GM23248 (cell line): ENCODE results near the gene LRIG1. TPM values are rescaled to one million over a fixed set of nuclear protein-coding genes. Genes with fewer than 3 reads are reported as not detected.

Source experiments
- DNase-seq: peaks from one replicate; pipeline ENCODE4 v3.0.0-alpha.2; 2015
- H2AFZ ChIP-seq: fragments of 200-600 bp; sonication (generic); 2 replicates; pipeline ENCODE4 v1.6.1; 2016; ENCODE audit warnings: antibody characterized with exemption
- H3F3A ChIP-seq: fragments of 200-600 bp; sonication (generic); 2 replicates; pipeline ENCODE4 v1.6.1; 2016; ENCODE audit warnings: mild to moderate bottlenecking, antibody characterized with exemption, mixed run types; ENCODE audit not compliant: insufficient read depth
- H3K27ac ChIP-seq: fragments of 200-600 bp; sonication (generic); 2 replicates; pipeline ENCODE4 v1.5.1; 2016; ENCODE audit warnings: mild to moderate bottlenecking
- H3K27me3 ChIP-seq: fragments of 200-600 bp; sonication (generic); replicated peaks from 2 replicates; pipeline ENCODE4 v1.6.1; 2016; ENCODE audit warnings: mild to moderate bottlenecking; ENCODE audit not compliant: insufficient read depth
- H3K36me3 ChIP-seq: fragments of 200-600 bp; sonication (generic); 2 replicates; pipeline ENCODE4 v1.6.1; 2016; ENCODE audit warnings: low read depth, mild to moderate bottlenecking
- H3K4me1 ChIP-seq: fragments of 200-600 bp; sonication (generic); 2 replicates; pipeline ENCODE4 v1.6.1; 2016; ENCODE audit warnings: mild to moderate bottlenecking; ENCODE audit not compliant: insufficient read depth
- H3K4me2 ChIP-seq: fragments of 200-600 bp; sonication (generic); one replicate; pipeline ENCODE4 v1.6.1; 2016; ENCODE audit warnings: mild to moderate bottlenecking; ENCODE audit not compliant: unreplicated experiment
- H3K4me3 ChIP-seq: fragments of 200-600 bp; sonication (generic); 2 replicates; pipeline ENCODE4 v1.5.1; 2016; ENCODE audit warnings: mild to moderate bottlenecking
- H3K79me2 ChIP-seq: fragments of 200-600 bp; sonication (generic); 2 replicates; pipeline ENCODE4 v1.6.1; 2016; ENCODE audit warnings: mild to moderate bottlenecking; ENCODE audit not compliant: insufficient read depth
- H3K9ac ChIP-seq: fragments of 200-600 bp; sonication (generic); 2 replicates; pipeline ENCODE4 v1.6.1; 2016; ENCODE audit warnings: mild to moderate bottlenecking
- H3K9me2 ChIP-seq: fragments of 200-600 bp; sonication (generic); 2 replicates; pipeline ENCODE4 v1.6.1; 2016; ENCODE audit warnings: mixed run types, mild to moderate bottlenecking, moderate library complexity; ENCODE audit not compliant: insufficient read depth
- H3K9me3 ChIP-seq: fragments of 200-600 bp; sonication (generic); one replicate; pipeline ENCODE4 v1.6.1; 2017; ENCODE audit warnings: low read depth
- H4K20me1 ChIP-seq: fragments of 200-600 bp; sonication (generic); 2 replicates; pipeline ENCODE4 v1.6.0; 2016; ENCODE audit not compliant: insufficient read depth
- EZH2 ChIP-seq: fragments of 200-600 bp; sonication (generic); IDR thresholded peaks from 2 replicates; pipeline ENCODE4 v1.6.1; 2018; ENCODE audit warnings: antibody characterized with exemption, mild to moderate bottlenecking; ENCODE audit not compliant: insufficient read depth, poor library complexity, severe bottlenecking
- EZH2phosphoT487 ChIP-seq: fragments of 200-600 bp; sonication (generic); IDR thresholded peaks from 2 replicates; pipeline ENCODE4 v1.6.1; 2018; ENCODE audit warnings: antibody characterized with exemption, moderate library complexity, mild to moderate bottlenecking, low read depth; ENCODE audit not compliant: insufficient read depth
- WGBS, 2 experiments: methylation state at CpG; one replicate each; pipeline ENCODE4 v1.1.6; 2015 to 2017; ENCODE audit warnings: low lambda C conversion rate in 2 of 2, low coverage in 1 of 2; ENCODE audit errors: missing lambda C conversion rate in 2 of 2; 5-methylcytosine and 5-hydroxymethylcytosine counted together
- in situ Hi-C: fragments of 300-500 bp; cut with MboI; formaldehyde crosslinking; loops from 2 replicates; pipeline ENCODE4 v1.15.0; 2020
- polyA plus RNA-seq: library from polyadenylated mRNA; unstranded; fragments of >200 nt; fragmentation: Nextera tagmentation; extraction: Ambion mirVana; gene quantifications from 2 replicates; pipeline ENCODE4 v1.2.1, GENCODE V29; 2016
- total RNA-seq: library from RNA; depleted of rRNA; stranded (reverse); fragments of >200 nt; shearing (Covaris generic); gene quantifications from 2 replicates; pipeline ENCODE4 v1.2.3, GENCODE V29; 2014

LRIG1 gene
- total and polyA plus RNA-seq, 2 experiments from 2014 or later, result 3.1 to 6.5 TPM

GRCh38 chr3:66538390-66538789 lies 37.6 kb upstream of the LRIG1 start:
- Histone ChIP-seq H3F3A (no peaks in the 10 kb centered on the region), H4K20me1 (no peaks in the 10 kb centered on the region; the same call in 1 of the 2 replicates), H3K27me3 (no peaks in the 10 kb centered on the region), H3K9me2 (no peaks in the 10 kb centered on the region), H3K27ac (no peak overlapping the region), H3K4me1 (no peaks in the 10 kb centered on the region), H3K4me2 (no peak overlapping the region), H3K36me3 (no peaks in the 10 kb centered on the region), H3K79me2 (no peaks in the 10 kb centered on the region), H2AFZ (no peak overlapping the region), H3K9me3 (no peaks in the 10 kb centered on the region), H3K4me3 (no peak overlapping the region), H3K9ac (no peak overlapping the region)
- no peak for DNase-seq
- in situ Hi-C loops, result no loop called here
- TF ChIP-seq EZH2, result no peak
- TF ChIP-seq EZH2phosphoT487, result no peak

- Histone ChIP-seq H3K9me2 (no peaks in the 10 kb centered on the region), H3K4me3 (no peak overlapping the region), H3K27me3 (no peaks in the 10 kb centered on the region), H3F3A (no peaks in the 10 kb centered on the region), H3K4me1 (no peaks in the 10 kb centered on the region), H4K20me1 (no peaks in the 10 kb centered on the region; the same call in 1 of the 2 replicates), H3K9me3 (no peaks in the 10 kb centered on the region), H3K9ac (no peak overlapping the region), H3K27ac (no peak overlapping the region), H3K36me3 (no peaks in the 10 kb centered on the region), H3K4me2 (no peak overlapping the region), H2AFZ (no peak overlapping the region), H3K79me2 (no peaks in the 10 kb centered on the region)
- 89% methylated on average over 7 of the region's 7 CpGs for WGBS, 2 experiments
- no peak for DNase-seq
- TF ChIP-seq EZH2 (no peak), EZH2phosphoT487 (no peak)
- in situ Hi-C loops, result no loop called here
Observed at GRCh38 chr3:66537735-66538134, 36.9 kb upstream of the LRIG1 start.

GRCh38 chr3:66536791-66537190 lies 36.0 kb upstream of the LRIG1 start:
- H3K79me2 ChIP-seq, result no peaks in the 10 kb centered on the region
- H3K9ac ChIP-seq, result no peak overlapping the region
- H3K27me3 ChIP-seq, result no peaks in the 10 kb centered on the region
- H3K4me3 ChIP-seq, result no peak overlapping the region
- no peaks in the 10 kb centered on the region for H4K20me1 ChIP-seq
- no peak overlapping the region for H3K4me2 ChIP-seq
- no peak for TF ChIP-seq EZH2phosphoT487
- TF ChIP-seq EZH2, result no peak
- no peaks in the 10 kb centered on the region for H3K9me3 ChIP-seq
- no peaks in the 10 kb centered on the region for H3K36me3 ChIP-seq
- H3F3A ChIP-seq, result no peaks in the 10 kb centered on the region
- no peak overlapping the region for H3K27ac ChIP-seq
- H3K4me1 ChIP-seq, result no peaks in the 10 kb centered on the region
- in situ Hi-C loops, result no loop called here
- no peak overlapping the region for H2AFZ ChIP-seq
- DNase-seq, result no peak
- H3K9me2 ChIP-seq, result no peaks in the 10 kb centered on the region
- WGBS, 2 experiments, result 75 to 85% methylated on average over 2 of the region's 2 CpGs

GRCh38 chr3:66534304-66534845 lies 33.6 kb upstream of the LRIG1 start:
- TF ChIP-seq EZH2phosphoT487 (no peak), EZH2 (no peak)
- no peaks in the 10 kb centered on the region for H3K36me3 ChIP-seq
- H3K9me2 ChIP-seq, result no peaks in the 10 kb centered on the region
- DNase-seq, result no peak
- 68 to 79% methylated on average over 6 of the region's 6 CpGs for WGBS, 2 experiments
- H3F3A ChIP-seq, result no peaks in the 10 kb centered on the region
- H3K79me2 ChIP-seq, result no peaks in the 10 kb centered on the region
- H3K27me3 ChIP-seq, result no peaks in the 10 kb centered on the region
- H2AFZ ChIP-seq, result no peak overlapping the region
- no peak overlapping the region for H3K9ac ChIP-seq
- no peak overlapping the region for H3K4me2 ChIP-seq
- H3K27ac ChIP-seq, result no peak overlapping the region
- no peak overlapping the region for H3K4me3 ChIP-seq
- H3K9me3 ChIP-seq, result no peaks in the 10 kb centered on the region
- H4K20me1 ChIP-seq, result no peaks in the 10 kb centered on the region
- no peaks in the 10 kb centered on the region for H3K4me1 ChIP-seq
- in situ Hi-C loops, result no loop called here

GRCh38 chr3:66532613-66533012 lies 31.8 kb upstream of the LRIG1 start:
- Histone ChIP-seq H3K9ac (no peak overlapping the region), H3K4me2 (no peak overlapping the region), H3K27ac (no peak overlapping the region), H3K9me3 (no peaks in the 10 kb centered on the region), H3K4me1 (no peaks in the 10 kb centered on the region), H3F3A (no peaks in the 10 kb centered on the region), H3K36me3 (no peaks in the 10 kb centered on the region), H4K20me1 (no peaks in the 10 kb centered on the region), H3K79me2 (no peaks in the 10 kb centered on the region), H3K9me2 (no peaks in the 10 kb centered on the region), H3K4me3 (no peak overlapping the region), H2AFZ (no peak overlapping the region), H3K27me3 (no peaks in the 10 kb centered on the region)
- in situ Hi-C loops, result no loop called here
- no peak for DNase-seq
- TF ChIP-seq EZH2phosphoT487, result no peak
- no peak for TF ChIP-seq EZH2
- WGBS, 2 experiments, result 81 to 92% methylated on average over 1 of the region's 1 CpG
